ENCODE data around the gene HKDC1.
"Not testable (repeated sequence)": the region's sequence is repeated elsewhere in the genome, so short reads cannot be mapped to it uniquely, and the experiment has no call there.

HKDC1 gene

GRCh38 chr10:69262292-69262751 lies 42.2 kb downstream of the HKDC1 start:
- no peak for DNase-seq
- in situ Hi-C loops (cut with HindIII; ENCODE audit: low pct_ligation_motif_present, low pct_unique_long_range_greater_than_20kb, low sequenced_read_pairs): no loop called here

- no peak for DNase-seq
- in situ Hi-C loops (cut with HindIII; ENCODE audit: low pct_ligation_motif_present, low pct_unique_long_range_greater_than_20kb, low sequenced_read_pairs): no loop called here
These were observed 45.4 kb downstream of the HKDC1 start for GRCh38 chr10:69265521-69265920.

- no peak for DNase-seq
- in situ Hi-C loops (cut with HindIII; ENCODE audit: low pct_ligation_motif_present, low pct_unique_long_range_greater_than_20kb, low sequenced_read_pairs): no loop called here
These were observed 48.8 kb downstream of the HKDC1 start for GRCh38 chr10:69268761-69269416.

- in situ Hi-C loops (cut with HindIII; ENCODE audit: low pct_ligation_motif_present, low pct_unique_long_range_greater_than_20kb, low sequenced_read_pairs): no loop called here
- no peak for DNase-seq
These were observed 49.6 kb downstream of the HKDC1 start for GRCh38 chr10:69269761-69270160.

DNA sequence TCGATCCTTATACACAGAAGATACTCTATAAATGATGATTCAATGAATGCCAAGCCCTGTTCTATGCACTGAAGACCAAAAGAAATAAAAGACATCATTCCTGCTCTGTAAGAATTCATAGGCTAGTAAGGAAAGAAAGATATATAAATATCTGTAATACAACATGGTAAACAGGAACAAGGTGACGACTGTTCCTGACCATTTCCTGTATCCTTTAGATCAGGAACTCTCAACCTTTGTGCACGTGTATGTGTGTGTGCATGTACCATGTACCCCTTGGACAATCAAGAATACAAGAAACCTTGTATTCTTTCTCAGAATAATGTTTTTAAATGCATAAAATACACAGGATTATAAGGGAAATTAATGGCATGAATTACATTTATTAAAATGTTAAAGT lies 50.9 kb downstream of the HKDC1 start:
- DNase-seq: no peak
- in situ Hi-C loops (cut with HindIII; ENCODE audit: low pct_ligation_motif_present, low pct_unique_long_range_greater_than_20kb, low sequenced_read_pairs): no loop called here

DNA sequence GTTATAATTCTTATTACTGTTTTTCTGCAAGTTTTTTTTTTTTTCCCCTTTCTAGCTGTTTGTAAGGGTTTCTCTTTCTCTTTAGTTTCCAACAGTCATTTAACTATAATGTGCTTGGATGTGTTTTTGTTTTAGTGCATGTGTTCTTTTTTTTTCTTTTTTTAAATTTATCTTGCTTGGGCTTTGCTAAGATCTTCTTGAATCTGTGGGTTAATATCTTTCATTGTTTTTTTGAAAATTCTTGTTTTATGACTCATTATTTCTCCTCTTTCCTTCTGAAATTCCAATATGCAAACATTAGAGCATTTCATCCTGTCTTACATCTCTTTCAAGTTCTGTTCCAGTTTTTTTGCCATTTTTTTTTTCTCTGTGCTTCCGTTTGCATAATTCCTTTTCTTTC lies 52.5 kb downstream of the HKDC1 start:
- no peak for DNase-seq
- in situ Hi-C loops (cut with HindIII; ENCODE audit: low pct_ligation_motif_present, low pct_unique_long_range_greater_than_20kb, low sequenced_read_pairs): no loop called here

- DNase-seq: no peak
- in situ Hi-C loops (cut with HindIII; ENCODE audit: low pct_ligation_motif_present, low pct_unique_long_range_greater_than_20kb, low sequenced_read_pairs): no loop called here
These were observed 55.3 kb downstream of the HKDC1 start for GRCh38 chr10:69275444-69275843.

GRCh38 chr10:69276503-69276902 lies 56.4 kb downstream of the HKDC1 start:
- no peak for DNase-seq
- in situ Hi-C loops (cut with HindIII; ENCODE audit: low pct_ligation_motif_present, low pct_unique_long_range_greater_than_20kb, low sequenced_read_pairs): no loop called here

- in situ Hi-C loops (cut with HindIII; ENCODE audit: low pct_ligation_motif_present, low pct_unique_long_range_greater_than_20kb, low sequenced_read_pairs): no loop called here
- no peak for DNase-seq
These were observed 58.4 kb downstream of the HKDC1 start, which contains the start of gene HK1 for GRCh38 chr10:69278446-69278963. HK1 (plus strand) TSS chr10:69278496.

DNA sequence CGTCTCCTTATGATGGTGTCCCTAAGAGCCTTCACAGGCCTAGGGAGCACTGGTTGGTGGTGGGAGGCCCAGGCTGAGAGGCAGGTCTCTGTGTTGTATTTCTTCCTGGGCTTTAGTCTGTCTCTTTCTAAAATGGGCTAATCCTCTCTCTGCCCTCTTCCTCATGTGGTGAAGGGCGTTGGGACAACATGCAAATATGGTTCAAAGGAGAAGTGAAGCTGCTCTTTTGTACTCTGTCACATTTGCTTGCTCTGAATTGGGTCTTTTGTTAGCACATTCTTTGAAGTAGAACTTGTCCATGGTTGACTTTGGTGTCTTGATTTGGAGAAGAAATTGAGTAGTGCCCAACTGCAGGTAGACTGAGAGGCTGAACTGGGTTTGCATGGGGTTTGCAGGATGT lies 59.0 kb downstream of the HKDC1 start:
- no peak for DNase-seq
- in situ Hi-C loops (cut with HindIII; ENCODE audit: low pct_ligation_motif_present, low pct_unique_long_range_greater_than_20kb, low sequenced_read_pairs): no loop called here

DNA sequence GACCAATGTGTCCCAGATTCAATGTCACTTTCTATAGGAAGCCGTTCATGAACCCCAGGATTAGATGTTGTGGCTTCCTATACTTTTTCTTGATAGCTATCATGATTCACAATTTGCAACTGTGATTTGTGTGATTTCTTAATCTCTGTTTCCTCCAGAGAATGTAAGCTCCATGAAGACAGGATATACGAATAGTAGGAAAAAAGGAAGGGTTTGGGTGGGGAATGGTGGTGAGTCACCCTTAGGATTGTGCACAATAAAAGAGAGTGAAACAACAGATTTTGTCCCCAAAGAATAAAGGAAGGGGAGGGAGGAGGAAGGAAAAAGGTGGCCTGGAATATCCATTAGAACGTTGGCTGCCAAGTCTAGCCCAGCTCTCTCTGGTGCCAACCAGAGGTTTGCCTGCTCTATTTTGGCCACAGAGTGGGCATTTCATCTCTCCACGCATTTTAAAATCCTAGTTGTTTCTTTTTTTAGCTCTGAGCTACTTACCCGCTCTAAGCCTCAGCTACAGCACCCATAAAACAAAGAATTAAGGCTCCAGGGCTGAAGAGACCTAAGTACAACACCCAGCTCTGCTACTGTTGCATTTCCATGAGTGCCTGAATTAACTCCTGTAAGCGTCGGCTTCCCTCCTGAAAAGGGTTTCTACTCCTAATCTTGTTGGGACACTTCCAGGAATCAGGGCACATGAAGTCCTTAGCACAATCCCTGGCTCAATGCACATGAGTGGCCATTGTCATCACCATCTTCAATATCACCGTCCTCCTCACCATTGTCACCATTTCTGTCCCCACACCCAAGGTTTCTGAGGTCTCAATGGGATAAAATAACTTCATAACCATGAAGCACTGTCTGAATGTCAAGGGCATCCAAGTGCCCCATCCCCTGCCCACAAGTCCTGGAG lies 61.6 kb downstream of the HKDC1 start:
- in situ Hi-C loops (cut with HindIII; ENCODE audit: low pct_ligation_motif_present, low pct_unique_long_range_greater_than_20kb, low sequenced_read_pairs): no loop called here
- DNase-seq: no peak

- in situ Hi-C loops (cut with HindIII; ENCODE audit: low pct_ligation_motif_present, low pct_unique_long_range_greater_than_20kb, low sequenced_read_pairs); DNase-seq: not testable (repeated sequence)
These were observed 64.3 kb downstream of the HKDC1 start for GRCh38 chr10:69284402-69284801.

- in situ Hi-C loops (cut with HindIII; ENCODE audit: low pct_ligation_motif_present, low pct_unique_long_range_greater_than_20kb, low sequenced_read_pairs): no loop called here
These were observed 65.6 kb downstream of the HKDC1 start for GRCh38 chr10:69285699-69286098.

DNA sequence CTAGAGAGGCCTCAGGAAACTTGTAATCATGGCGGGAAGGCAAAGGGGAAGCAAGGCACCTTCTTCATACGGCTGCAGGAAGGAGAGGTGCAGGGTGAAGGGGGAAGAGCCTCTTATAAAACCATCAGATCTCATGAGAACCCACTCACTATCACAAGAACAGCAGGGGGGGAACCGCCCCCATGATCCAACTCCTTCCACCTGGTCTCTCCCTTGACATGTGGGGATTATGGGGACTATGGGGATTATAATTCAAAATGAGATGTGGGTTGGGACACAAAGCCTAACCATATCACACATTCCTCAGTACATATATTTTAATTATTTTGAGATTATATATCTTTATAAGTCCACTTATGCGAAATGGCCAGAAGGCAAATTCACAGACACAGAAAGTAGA lies 67.0 kb downstream of the HKDC1 start:
- no peak for DNase-seq
- in situ Hi-C loops (cut with HindIII; ENCODE audit: low pct_ligation_motif_present, low pct_unique_long_range_greater_than_20kb, low sequenced_read_pairs): no loop called here

More at GRCh38 chr10:69285699-69286098, 65.6 kb downstream of the HKDC1 start:
- DNase-seq: no peak

DNA sequence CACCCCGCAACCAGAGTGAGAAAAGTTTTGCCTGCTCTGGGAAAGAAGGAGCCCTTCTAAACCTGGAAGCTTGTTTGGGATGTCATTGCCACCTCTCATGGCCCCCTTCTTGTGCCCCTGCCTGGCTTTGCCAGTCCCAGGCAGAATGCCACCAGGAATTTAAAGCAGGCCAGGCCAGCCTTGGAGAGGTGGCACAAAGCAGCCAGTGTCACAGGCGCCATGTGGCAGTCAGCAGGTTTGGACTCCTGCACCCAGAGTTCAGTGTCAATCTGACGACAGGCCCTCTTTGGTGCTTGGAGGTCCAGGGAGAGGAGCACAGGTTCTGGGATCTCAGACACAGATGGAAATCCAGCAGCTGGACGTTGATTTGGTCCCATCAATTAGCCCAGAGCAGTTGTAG lies 70.9 kb downstream of the HKDC1 start:
- in situ Hi-C loops (cut with HindIII; ENCODE audit: low pct_ligation_motif_present, low pct_unique_long_range_greater_than_20kb, low sequenced_read_pairs): no loop called here
- no peak for DNase-seq

DNA sequence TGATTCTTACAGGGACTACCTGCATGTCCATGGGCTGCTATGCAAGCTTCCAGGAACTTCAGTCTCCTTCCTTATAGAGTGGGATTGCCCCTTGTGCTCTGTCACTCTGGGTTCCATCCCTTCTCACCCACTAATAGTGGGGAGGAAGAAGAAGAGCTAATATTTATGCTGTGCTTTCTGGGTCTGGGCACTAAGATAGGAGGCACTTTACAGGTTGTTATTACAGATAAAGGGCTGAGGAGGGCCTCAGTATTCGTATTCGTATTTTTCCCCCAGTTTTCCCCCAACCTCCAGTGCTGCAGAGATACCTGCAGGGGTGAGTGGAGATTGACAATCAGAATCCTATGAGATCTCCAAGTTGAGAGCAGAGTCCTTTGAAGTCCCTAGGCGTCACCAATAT lies 72.3 kb downstream of the HKDC1 start:
- no peak for DNase-seq
- in situ Hi-C loops (cut with HindIII; ENCODE audit: low pct_ligation_motif_present, low pct_unique_long_range_greater_than_20kb, low sequenced_read_pairs): no loop called here

DNA sequence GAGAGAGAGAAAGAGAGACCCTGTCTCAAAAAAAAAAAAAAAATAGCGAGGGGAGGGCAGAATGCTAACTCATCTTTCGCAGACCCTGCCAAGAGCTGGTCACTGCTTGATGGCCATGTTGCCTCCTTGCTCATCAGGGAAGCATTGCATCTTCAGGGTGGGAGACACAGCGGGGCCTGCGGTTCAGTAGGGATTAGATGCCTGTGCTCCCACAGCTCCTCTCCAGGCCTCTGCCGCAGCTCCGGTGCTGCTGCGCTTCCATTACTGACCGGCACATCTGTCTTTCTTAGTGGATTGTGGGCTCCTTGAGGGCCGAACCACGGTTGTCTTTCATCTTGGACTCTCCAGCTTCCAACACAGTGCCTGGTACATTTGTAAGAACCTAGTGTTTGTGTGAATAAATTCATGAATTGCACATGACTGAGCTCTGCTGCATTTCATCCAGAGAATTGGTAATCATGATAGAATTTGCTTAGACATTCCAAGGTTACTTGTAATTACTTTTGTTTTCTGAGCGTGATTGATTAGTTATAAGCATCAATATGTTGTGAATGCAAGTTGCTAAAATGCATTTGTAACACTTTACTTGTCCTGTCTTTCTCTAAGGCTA lies 75.0 kb downstream of the HKDC1 start:
- DNase-seq: no peak
- in situ Hi-C loops (cut with HindIII; ENCODE audit: low pct_ligation_motif_present, low pct_unique_long_range_greater_than_20kb, low sequenced_read_pairs): no loop called here

GRCh38 chr10:69303632-69304051 lies 83.5 kb downstream of the HKDC1 start:
- in situ Hi-C loops (cut with HindIII; ENCODE audit: low pct_ligation_motif_present, low pct_unique_long_range_greater_than_20kb, low sequenced_read_pairs): no loop called here
- no peak for DNase-seq

DNA sequence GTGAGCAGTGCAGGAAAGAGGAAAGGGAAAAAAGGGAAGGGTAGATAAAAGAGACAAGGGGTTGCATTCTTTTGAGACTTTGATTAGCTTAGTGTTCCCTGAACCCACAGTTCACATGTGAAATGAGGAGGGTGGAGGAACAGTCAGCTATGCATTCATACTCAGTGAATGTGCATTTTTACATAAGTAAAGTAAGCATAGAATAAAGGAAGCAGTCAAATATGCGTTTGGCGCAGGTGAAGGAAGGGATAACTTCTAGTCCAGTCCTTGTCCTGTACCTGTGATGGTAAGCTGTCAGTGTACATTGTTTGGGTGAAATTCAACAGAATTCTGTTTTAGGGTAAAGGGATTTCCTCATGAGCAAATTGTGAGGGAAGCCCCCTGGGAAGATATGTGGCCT lies 86.3 kb downstream of the HKDC1 start:
- no peak for DNase-seq
- in situ Hi-C loops (cut with HindIII; ENCODE audit: low pct_ligation_motif_present, low pct_unique_long_range_greater_than_20kb, low sequenced_read_pairs): no loop called here

All from ACHN (cell line).